Measurements from ENCODE around the gene SPRR2G.
"Not testable (repeated sequence)": the region's sequence is repeated elsewhere in the genome, so short reads cannot be mapped to it uniquely, and the experiment has no call there.

The SPRR2G gene

GRCh38 chr1:153112454-153112853 is 38.2 kb downstream of the SPRR2G start:
- DNase-seq, result not testable (repeated sequence)

- no peak for DNase-seq
Observed at GRCh38 chr1:153100245-153100644, 50.4 kb downstream of the SPRR2G start.

Measured in midbrain (tissue), 1 donor.